Activated naive CD8-positive, alpha-beta T cell (primary cell): ENCODE results near the gene PLA2G2D.

Source experiments
- H3K27ac Mint-ChIP-seq: one replicate; pipeline ENCODE4 v1.8.0; 2021; ENCODE audit warnings: mixed read lengths
- H3K27me3 Mint-ChIP-seq: one replicate; pipeline ENCODE4 v1.8.0; 2021; ENCODE audit warnings: mixed read lengths
- H3K36me3 Mint-ChIP-seq: one replicate; pipeline ENCODE4 v1.8.0; 2021; ENCODE audit warnings: mixed read lengths
- H3K4me1 Mint-ChIP-seq: one replicate; pipeline ENCODE4 v1.8.0; 2021; ENCODE audit warnings: low read depth, mixed read lengths
- H3K4me3 Mint-ChIP-seq: one replicate; pipeline ENCODE4 v1.8.0; 2021; ENCODE audit warnings: mild to moderate bottlenecking, mixed read lengths
- H3K9me3 Mint-ChIP-seq: one replicate; pipeline ENCODE4 v1.8.0; 2021; ENCODE audit warnings: low read depth, mixed read lengths

PLA2G2D gene, protein sequence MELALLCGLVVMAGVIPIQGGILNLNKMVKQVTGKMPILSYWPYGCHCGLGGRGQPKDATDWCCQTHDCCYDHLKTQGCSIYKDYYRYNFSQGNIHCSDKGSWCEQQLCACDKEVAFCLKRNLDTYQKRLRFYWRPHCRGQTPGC

DNA sequence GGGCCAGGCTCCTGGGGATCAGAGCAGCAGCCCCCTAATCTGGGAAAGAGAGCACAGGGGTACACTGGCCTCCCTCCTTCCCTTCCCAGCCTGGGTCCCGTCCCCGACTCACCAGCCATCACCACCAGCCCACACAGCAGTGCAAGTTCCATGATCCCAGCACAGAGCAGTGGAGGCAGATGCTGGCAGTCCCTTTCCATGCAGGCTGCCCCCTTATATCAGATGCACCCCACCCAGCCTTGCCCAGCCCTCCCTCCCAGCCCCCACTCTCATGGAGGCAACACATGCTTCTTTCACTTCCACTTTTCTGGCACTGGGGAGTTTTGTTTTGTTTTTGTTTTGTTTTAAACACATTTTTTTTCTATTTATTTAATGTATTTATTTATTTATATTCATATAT, at the start of gene PLA2G2D:
Gene PLA2G2D (minus strand): TSS at position 190 of the 400 bp plus-strand sequence. CDS start 38 bp downstream, at position 152.
- H3K27me3 Mint-ChIP-seq = peaks cover 12% of the 10 kb centered on the region
- H3K9me3 Mint-ChIP-seq = no peaks in the 10 kb centered on the region
- no peaks in the 10 kb centered on the region for H3K36me3 Mint-ChIP-seq
- H3K4me1 Mint-ChIP-seq = no peaks in the 10 kb centered on the region
- no peak within 1 kb of the TSS for H3K4me3 Mint-ChIP-seq
- no peak within 1 kb of the TSS for H3K27ac Mint-ChIP-seq

DNA sequence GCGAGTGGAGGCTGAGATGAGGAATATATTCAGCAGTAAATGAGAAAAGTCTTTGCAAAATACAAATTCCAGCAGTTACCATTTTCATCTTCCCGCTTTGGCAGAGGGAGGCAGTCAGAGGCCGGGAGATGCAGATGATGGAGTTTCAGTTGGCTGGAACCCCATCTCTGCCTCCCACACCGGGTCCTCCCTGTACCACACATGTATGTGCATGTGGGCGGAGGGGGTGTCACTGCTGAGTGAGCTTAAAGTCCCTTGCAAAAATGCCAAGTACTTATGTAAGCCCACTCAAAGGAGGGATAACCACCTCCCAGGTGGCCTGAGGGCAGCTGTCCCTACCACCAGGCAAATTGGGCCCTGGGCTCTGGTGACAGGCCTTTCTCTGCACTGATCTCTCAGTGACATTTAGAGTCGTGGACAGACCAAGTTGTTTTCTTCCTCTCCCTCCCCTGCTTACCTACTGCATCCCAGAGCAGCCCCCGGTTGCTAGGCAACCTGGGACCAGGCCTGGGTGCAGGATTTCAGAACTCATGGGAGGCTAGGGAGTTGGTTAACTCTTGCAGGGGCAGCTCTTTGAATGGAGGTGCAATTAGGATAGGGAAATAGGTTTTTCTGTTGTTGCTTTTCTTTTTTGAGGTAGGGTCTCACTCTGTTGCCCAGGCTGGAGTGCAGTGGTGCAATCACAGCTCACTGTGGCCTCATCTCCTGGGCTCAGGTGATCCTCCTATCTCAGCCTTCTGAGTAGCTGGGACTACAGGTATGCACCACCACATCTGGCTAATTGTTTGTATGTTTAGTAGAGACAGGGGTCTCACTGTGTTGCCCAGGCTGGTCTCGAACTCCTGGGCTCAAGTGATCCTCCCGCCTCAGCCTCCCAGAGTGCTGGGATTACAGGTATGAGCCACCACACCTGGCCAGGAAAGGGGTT, 49.5 kb upstream of the PLA2G2D start:
- Mint-ChIP-seq H3K9me3 (peaks cover 9% of the 10 kb centered on the region), H3K27ac (no peak overlapping the region), H3K36me3 (peaks cover 4% of the 10 kb centered on the region), H3K4me1 (peaks cover 5% of the 10 kb centered on the region), H3K27me3 (peaks cover 3% of the 10 kb centered on the region), H3K4me3 (no peak overlapping the region)

DNA sequence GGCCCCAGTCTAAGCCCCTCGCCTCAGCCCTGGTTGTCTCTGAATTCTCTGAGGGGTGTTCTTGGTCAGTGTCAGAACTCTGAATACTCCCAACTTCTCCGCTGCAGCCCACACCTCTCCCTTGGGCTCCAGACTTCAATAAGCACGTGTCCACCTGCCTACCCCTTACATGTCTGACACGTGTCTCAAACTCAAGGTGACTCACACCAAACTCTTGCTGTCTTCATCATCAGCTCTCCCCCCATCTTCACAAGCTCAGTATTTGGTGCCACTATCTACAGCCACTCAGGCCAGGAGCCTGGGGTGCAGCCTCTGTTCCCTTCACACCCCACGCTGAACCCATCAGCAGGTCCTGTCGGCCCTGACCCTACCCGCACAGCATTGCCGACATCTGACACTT, 47.8 kb upstream of the PLA2G2D start:
- peaks cover 5% of the 10 kb centered on the region for H3K4me1 Mint-ChIP-seq
- H3K27ac Mint-ChIP-seq = no peak overlapping the region
- H3K4me3 Mint-ChIP-seq = no peak overlapping the region

GRCh38 chr1:20166051-20166450, 46.7 kb upstream of the PLA2G2D start:
- Mint-ChIP-seq H3K27ac (no peak overlapping the region), H3K36me3 (peaks cover 12% of the 10 kb centered on the region), H3K9me3 (peaks cover 14% of the 10 kb centered on the region), H3K4me3 (no peak overlapping the region), H3K4me1 (no peaks in the 10 kb centered on the region), H3K27me3 (peaks cover 3% of the 10 kb centered on the region)

More for the DNA sequence above, 47.8 kb upstream of the PLA2G2D start:
- Mint-ChIP-seq H3K36me3 (peaks cover 10% of the 10 kb centered on the region), H3K9me3 (peaks cover 9% of the 10 kb centered on the region), H3K27me3 (peaks cover 3% of the 10 kb centered on the region)

DNA sequence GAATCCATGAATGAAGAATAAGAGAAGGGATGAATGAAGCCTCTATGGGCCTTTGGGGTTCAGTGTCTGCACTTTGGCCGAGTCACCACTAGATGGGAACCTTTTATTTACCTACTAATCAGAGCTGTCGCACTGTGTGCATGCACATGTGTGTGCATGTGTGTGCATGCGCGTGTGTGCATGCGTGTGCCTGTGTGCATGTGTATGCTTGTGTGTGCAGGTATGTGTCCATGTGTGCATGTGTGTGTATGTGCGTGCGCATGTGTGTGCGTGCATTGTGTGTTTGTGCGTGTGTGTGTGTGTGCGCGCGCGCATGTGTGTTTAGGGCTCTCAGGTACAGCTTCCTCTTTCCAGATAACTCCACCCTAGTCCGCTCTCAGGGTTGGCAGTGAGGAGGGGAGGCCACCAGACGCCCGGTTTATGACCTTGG, 46.2 kb upstream of the PLA2G2D start:
- H3K27ac Mint-ChIP-seq = no peak overlapping the region
- H3K9me3 Mint-ChIP-seq = peaks cover 14% of the 10 kb centered on the region
- no peaks in the 10 kb centered on the region for H3K4me1 Mint-ChIP-seq
- H3K36me3 Mint-ChIP-seq = peaks cover 12% of the 10 kb centered on the region
- no peak overlapping the region for H3K4me3 Mint-ChIP-seq
- H3K27me3 Mint-ChIP-seq = peaks cover 3% of the 10 kb centered on the region

GRCh38 chr1:20164694-20165202, 45.4 kb upstream of the PLA2G2D start:
- Mint-ChIP-seq H3K4me3 (no peak overlapping the region), H3K9me3 (peaks cover 14% of the 10 kb centered on the region), H3K27me3 (peaks cover 3% of the 10 kb centered on the region), H3K36me3 (peaks cover 12% of the 10 kb centered on the region), H3K27ac (no peak overlapping the region), H3K4me1 (no peaks in the 10 kb centered on the region)

GRCh38 chr1:20160034-20160433, 40.7 kb upstream of the PLA2G2D start:
- Mint-ChIP-seq H3K4me1 (no peaks in the 10 kb centered on the region), H3K27me3 (peaks cover under 1% of the 10 kb centered on the region), H3K9me3 (peaks cover 10% of the 10 kb centered on the region), H3K4me3 (no peak overlapping the region), H3K27ac (no peak overlapping the region), H3K36me3 (peaks cover 9% of the 10 kb centered on the region)

GRCh38 chr1:20158358-20159070, 39.2 kb upstream of the PLA2G2D start:
- H3K4me1 Mint-ChIP-seq = peaks cover 3% of the 10 kb centered on the region
- H3K36me3 Mint-ChIP-seq = peaks cover 8% of the 10 kb centered on the region
- no peak overlapping the region for H3K4me3 Mint-ChIP-seq
- peaks cover 6% of the 10 kb centered on the region for H3K9me3 Mint-ChIP-seq
- no peak overlapping the region for H3K27ac Mint-ChIP-seq
- H3K27me3 Mint-ChIP-seq = no peaks in the 10 kb centered on the region

- Mint-ChIP-seq H3K9me3 (no peaks in the 10 kb centered on the region), H3K27me3 (no peaks in the 10 kb centered on the region), H3K4me1 (peaks cover 5% of the 10 kb centered on the region), H3K4me3 (peak overlapping the region; percentile 30), H3K27ac (no peak overlapping the region), H3K36me3 (no peaks in the 10 kb centered on the region)
These were observed 35.0 kb upstream of the PLA2G2D start for GRCh38 chr1:20154301-20154831.

DNA sequence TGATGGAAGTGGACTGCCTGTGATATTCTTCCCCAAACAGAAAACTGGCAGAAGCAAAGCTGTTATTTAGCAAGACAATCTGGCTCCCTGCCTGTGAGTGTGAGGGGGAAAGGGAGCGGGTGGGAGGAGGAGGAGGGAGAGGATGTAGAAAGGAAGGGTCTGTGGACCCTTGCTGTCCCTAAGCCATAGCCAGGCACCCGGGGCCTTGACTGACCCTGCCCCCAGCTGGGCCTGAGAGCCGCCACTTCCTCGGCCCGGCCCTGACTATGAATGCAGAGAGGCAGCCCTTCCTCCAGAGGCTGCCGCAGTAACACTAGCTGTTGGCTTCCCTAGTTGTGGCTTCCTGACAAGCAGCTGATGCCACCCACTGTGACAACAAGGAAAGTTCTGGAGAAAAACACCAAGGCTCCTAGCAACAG, 33.7 kb upstream of the PLA2G2D start:
- H3K27me3 Mint-ChIP-seq = no peaks in the 10 kb centered on the region
- no peaks in the 10 kb centered on the region for H3K36me3 Mint-ChIP-seq
- no peak overlapping the region for H3K4me3 Mint-ChIP-seq
- H3K4me1 Mint-ChIP-seq = peaks cover 5% of the 10 kb centered on the region
- no peaks in the 10 kb centered on the region for H3K9me3 Mint-ChIP-seq
- H3K27ac Mint-ChIP-seq = no peak overlapping the region

- Mint-ChIP-seq H3K36me3 (no peaks in the 10 kb centered on the region), H3K27me3 (no peaks in the 10 kb centered on the region), H3K9me3 (no peaks in the 10 kb centered on the region), H3K4me1 (peaks cover 5% of the 10 kb centered on the region), H3K4me3 (no peak overlapping the region), H3K27ac (no peak overlapping the region)
These were observed 33.2 kb upstream of the PLA2G2D start for GRCh38 chr1:20152599-20152930.

DNA sequence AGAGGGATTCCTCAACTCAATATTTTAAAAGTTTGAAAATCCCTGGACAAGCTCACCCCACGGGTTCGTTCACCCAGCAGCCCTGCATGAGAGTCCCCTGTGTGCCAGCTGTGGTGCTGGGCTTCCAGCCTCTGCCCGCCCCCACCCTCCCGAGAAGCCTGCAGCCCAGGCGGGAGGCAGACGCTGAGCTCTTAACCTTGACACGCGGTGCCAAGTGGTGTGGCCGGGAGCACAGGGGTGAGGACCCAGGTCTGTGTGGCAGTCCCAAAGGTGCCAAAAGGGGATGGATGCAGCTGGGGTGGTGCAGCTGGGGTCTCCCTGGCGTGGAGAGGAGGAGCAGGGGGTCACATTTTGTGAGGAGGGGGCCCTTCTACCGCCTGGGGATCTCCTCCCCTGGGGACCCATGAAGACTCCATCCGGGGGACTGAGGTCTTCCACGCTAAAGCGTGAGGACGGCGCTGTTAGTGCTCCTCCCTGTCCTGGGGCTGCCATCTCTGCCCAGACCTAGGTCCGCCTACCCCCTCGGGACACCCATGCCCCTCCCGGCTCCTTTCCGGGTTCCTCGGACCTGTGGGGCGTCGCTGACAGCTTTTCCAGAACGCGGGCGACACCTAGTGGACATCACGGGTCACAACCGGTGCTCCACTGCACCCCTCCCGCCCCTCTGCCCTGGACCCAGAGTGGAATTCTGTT, 32.7 kb upstream of the PLA2G2D start:
- Mint-ChIP-seq H3K36me3 (no peaks in the 10 kb centered on the region), H3K27ac (no peak overlapping the region), H3K4me3 (peak overlapping the region; percentile 78), H3K27me3 (no peaks in the 10 kb centered on the region), H3K9me3 (no peaks in the 10 kb centered on the region), H3K4me1 (peaks cover 5% of the 10 kb centered on the region)

GRCh38 chr1:20150969-20151368, 31.6 kb upstream of the PLA2G2D start:
- H3K27ac Mint-ChIP-seq = no peak overlapping the region
- no peak overlapping the region for H3K4me3 Mint-ChIP-seq
- H3K36me3 Mint-ChIP-seq = no peaks in the 10 kb centered on the region

GRCh38 chr1:20150326-20150705, 31.0 kb upstream of the PLA2G2D start:
- no peak overlapping the region for H3K4me3 Mint-ChIP-seq
- H3K36me3 Mint-ChIP-seq = no peaks in the 10 kb centered on the region

More at GRCh38 chr1:20150969-20151368, 31.6 kb upstream of the PLA2G2D start:
- Mint-ChIP-seq H3K27me3 (no peaks in the 10 kb centered on the region), H3K4me1 (peaks cover 5% of the 10 kb centered on the region), H3K9me3 (no peaks in the 10 kb centered on the region)

More at GRCh38 chr1:20150326-20150705, 31.0 kb upstream of the PLA2G2D start:
- Mint-ChIP-seq H3K27ac (no peak overlapping the region), H3K4me1 (peaks cover 5% of the 10 kb centered on the region), H3K27me3 (no peaks in the 10 kb centered on the region), H3K9me3 (no peaks in the 10 kb centered on the region)
